BLaER1 treated with 17β-estradiol and CSF1 and Interleukin-3, amounts not matched to agents 10 nM and 100 nM (cell line): ENCODE data around the gene CRYGC.

Source experiments
- H3K27ac ChIP-seq, 11 experiments: shearing (Covaris generic); formaldehyde crosslinking; 2 replicates each; pipeline ENCODE4 v1.8.1; 2022
- H3K27me3 ChIP-seq, 11 experiments: shearing (Covaris generic); formaldehyde crosslinking; 2 replicates each; pipeline ENCODE4 v1.8.1; 2022
- H3K36me3 ChIP-seq, 11 experiments: shearing (Covaris generic); formaldehyde crosslinking; 2 replicates each; pipeline ENCODE4 v1.8.1; 2022
- H3K4me1 ChIP-seq, 10 experiments: shearing (Covaris generic); formaldehyde crosslinking; 2 replicates each; pipeline ENCODE4 v1.8.1; 2022
- H3K4me2 ChIP-seq, 11 experiments: shearing (Covaris generic); formaldehyde crosslinking; 2 replicates each; pipeline ENCODE4 v1.8.1; 2022
- H3K4me3 ChIP-seq, 10 experiments: shearing (Covaris generic); formaldehyde crosslinking; 2 replicates each; pipeline ENCODE4 v1.8.1; 2022
- H3K9ac ChIP-seq, 11 experiments: shearing (Covaris generic); formaldehyde crosslinking; 2 replicates each; pipeline ENCODE4 v1.8.1; 2022
- H3K9me3 ChIP-seq, 11 experiments: shearing (Covaris generic); formaldehyde crosslinking; replicated peaks in 1 of 11; 2 replicates each; pipeline ENCODE4 v1.8.1; 2022
- H4K20me1 ChIP-seq, 11 experiments: shearing (Covaris generic); formaldehyde crosslinking; 2 replicates each; pipeline ENCODE4 v1.8.1; 2022
- Cebpa-rat ChIP-seq, 11 experiments: shearing (Covaris generic); IDR thresholded peaks; 2 replicates each; pipeline ENCODE4 v1.8.1; 2022

Gene CRYGC

GRCh38 chr2:208086029-208086428 is 43.6 kb downstream of the CRYGC start:
- Histone ChIP-seq H4K20me1 (no peaks in the 10 kb centered on the region), H3K27me3 (no peaks in the 10 kb centered on the region), H3K36me3 (no peaks in the 10 kb centered on the region), H3K4me1 (peaks cover 0 to 22% (median 16%) of the 10 kb centered on the region in 10 experiments; a peak in 13 of 20 replicates), H3K4me2 (peak overlapping the region in 8 of 11 experiments; percentile 7 to 62 (median 50); a peak in 13 of 22 replicates), H3K4me3 (no peak overlapping the region), H3K9ac (no peak overlapping the region), H3K27ac (peak overlapping the region in 3 of 11 experiments; percentile 3 to 17 (median 12); a peak in 2 of 22 replicates), H3K9me3 (peaks cover 0 to 9% (median 0%) of the 10 kb centered on the region in 11 experiments; a peak in 3 of 22 replicates)
- no peak for TF ChIP-seq Cebpa-rat (IDR thresholded peaks at IDR 0.05)

GRCh38 chr2:208083807-208084206 is 45.8 kb downstream of the CRYGC start:
- no peak for TF ChIP-seq Cebpa-rat (IDR thresholded peaks at IDR 0.05)
- Histone ChIP-seq H3K4me1 (peaks cover 0 to 22% (median 16%) of the 10 kb centered on the region in 10 experiments; a peak in 13 of 20 replicates), H3K9ac (no peak overlapping the region), H3K9me3 (peaks cover 3 to 18% (median 10%) of the 10 kb centered on the region in 11 experiments; a peak in 9 of 22 replicates), H3K4me3 (no peak overlapping the region), H3K27me3 (no peaks in the 10 kb centered on the region), H3K4me2 (no peak overlapping the region), H4K20me1 (no peaks in the 10 kb centered on the region), H3K27ac (no peak overlapping the region), H3K36me3 (no peaks in the 10 kb centered on the region)
